Vagina (tissue), 2 donors: ENCODE data around the gene HSPA1B.

Source experiments
- POLR2A ChIP-seq, 2 donors: fragments of 450-650 bp; IDR thresholded peaks; one replicate each; pipeline ENCODE4 v1.6.1; 2017; ENCODE audit warnings: antibody characterized with exemption in 2 of 2, mild to moderate bottlenecking in 2 of 2, moderate library complexity in 2 of 2
- POLR2AphosphoS5 ChIP-seq, 2 donors: sonication (generic); formaldehyde crosslinking; IDR thresholded peaks; one replicate each; pipeline ENCODE4 v1.9.0; 2017; ENCODE audit warnings: antibody characterized with exemption in 2 of 2, mild to moderate bottlenecking in 2 of 2, low read depth in 1 of 2; ENCODE audit not compliant: insufficient read depth in 1 of 2
- TF ChIP-seq, protein P1 (sequence below), 3 experiments: fragments of 450-650 bp in 2 of 3; fragments of 200-600 bp in 1 of 3; sonication (generic) in 1 of 3; IDR thresholded peaks; one replicate each; pipeline ENCODE4 v1.5.1; 2017 to 2019; ENCODE audit warnings: antibody characterized with exemption in 3 of 3, mild to moderate bottlenecking in 2 of 3, moderate library complexity in 2 of 3

DNA sequence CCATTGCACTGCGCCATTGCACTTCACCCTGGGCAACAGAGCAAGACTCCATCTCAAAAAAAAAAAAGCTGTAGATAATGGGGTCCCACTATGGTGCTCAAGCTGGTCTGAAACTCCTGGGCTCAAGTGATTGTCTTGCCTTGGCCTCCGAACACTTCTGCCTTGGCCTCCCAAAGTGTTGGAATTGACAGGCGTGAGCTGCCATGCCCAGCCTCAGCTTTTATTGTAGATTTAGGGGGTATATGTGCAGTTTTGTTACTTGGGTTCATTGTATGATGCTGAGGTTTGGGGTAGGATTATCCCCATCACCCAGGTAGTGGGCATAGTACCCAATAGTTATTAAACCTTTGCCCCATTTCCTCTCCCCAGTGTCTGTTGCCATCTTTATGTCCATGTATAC is 11.4 kb downstream of the HSPA1B start:
- TF ChIP-seq, protein P1, sequence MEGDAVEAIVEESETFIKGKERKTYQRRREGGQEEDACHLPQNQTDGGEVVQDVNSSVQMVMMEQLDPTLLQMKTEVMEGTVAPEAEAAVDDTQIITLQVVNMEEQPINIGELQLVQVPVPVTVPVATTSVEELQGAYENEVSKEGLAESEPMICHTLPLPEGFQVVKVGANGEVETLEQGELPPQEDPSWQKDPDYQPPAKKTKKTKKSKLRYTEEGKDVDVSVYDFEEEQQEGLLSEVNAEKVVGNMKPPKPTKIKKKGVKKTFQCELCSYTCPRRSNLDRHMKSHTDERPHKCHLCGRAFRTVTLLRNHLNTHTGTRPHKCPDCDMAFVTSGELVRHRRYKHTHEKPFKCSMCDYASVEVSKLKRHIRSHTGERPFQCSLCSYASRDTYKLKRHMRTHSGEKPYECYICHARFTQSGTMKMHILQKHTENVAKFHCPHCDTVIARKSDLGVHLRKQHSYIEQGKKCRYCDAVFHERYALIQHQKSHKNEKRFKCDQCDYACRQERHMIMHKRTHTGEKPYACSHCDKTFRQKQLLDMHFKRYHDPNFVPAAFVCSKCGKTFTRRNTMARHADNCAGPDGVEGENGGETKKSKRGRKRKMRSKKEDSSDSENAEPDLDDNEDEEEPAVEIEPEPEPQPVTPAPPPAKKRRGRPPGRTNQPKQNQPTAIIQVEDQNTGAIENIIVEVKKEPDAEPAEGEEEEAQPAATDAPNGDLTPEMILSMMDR (IDR thresholded peaks at IDR 0.05) = no peak
- TF ChIP-seq POLR2A (IDR thresholded peaks at IDR 0.05) (no peak), POLR2AphosphoS5 (IDR thresholded peaks at IDR 0.05; ENCODE audit: insufficient read depth in 1 of 2, low read depth in 1 of 2) (no peak)
